ENCODE results near the gene H2AZ2.
"Not testable (repeated sequence)": the region's sequence is repeated elsewhere in the genome, so short reads cannot be mapped to it uniquely, and the experiment has no call there.

H2AZ2 gene

GRCh38 chr7:44811093-44811492, 36.8 kb downstream of the H2AZ2 start:
- DNase-seq, result no peak

- no peak for DNase-seq
These were observed 38.9 kb downstream of the H2AZ2 start for GRCh38 chr7:44808914-44809393.

- DNase-seq, result no peak
These were observed 41.9 kb downstream of the H2AZ2 start for GRCh38 chr7:44805950-44806349.

GRCh38 chr7:44803828-44804519, 43.9 kb downstream of the H2AZ2 start:
- not testable (repeated sequence) for DNase-seq

- DNase-seq, result no peak
These were observed 45.4 kb downstream of the H2AZ2 start for GRCh38 chr7:44802418-44803025.

GRCh38 chr7:44801890-44802289, 46.0 kb downstream of the H2AZ2 start:
- DNase-seq, result no peak

GRCh38 chr7:44799939-44800338, 47.9 kb downstream of the H2AZ2 start:
- DNase-seq, result no peak

GRCh38 chr7:44798649-44799305, 49.1 kb downstream of the H2AZ2 start:
- no peak for DNase-seq

- peak; percentile 63 to 81 for DNase-seq
These were observed 50.3 kb downstream of the H2AZ2 start for GRCh38 chr7:44797329-44798258.

GRCh38 chr7:44796504-44797328, 51.2 kb downstream of the H2AZ2 start, which contains the start of gene PPIA:
TSS of gene PPIA (plus strand) at chr7:44796681. CDS start at chr7:44796725, 44 bp downstream.
- DNase-seq, result peak; percentile 91 to 95

- peak in 1 of 2 experiments; percentile 70 for DNase-seq
These were observed 51.8 kb downstream of the H2AZ2 start for GRCh38 chr7:44796034-44796503.

GRCh38 chr7:44794331-44794730, 53.6 kb downstream of the H2AZ2 start:
- no peak for DNase-seq

- no peak for DNase-seq
These were observed 54.0 kb downstream of the H2AZ2 start for GRCh38 chr7:44793919-44794318.

GRCh38 chr7:44791278-44792219, 56.3 kb downstream of the H2AZ2 start:
- no peak for DNase-seq

- DNase-seq, result no peak
These were observed 57.9 kb downstream of the H2AZ2 start for GRCh38 chr7:44789990-44790389.

- no peak for DNase-seq
These were observed 60.1 kb downstream of the H2AZ2 start for GRCh38 chr7:44787762-44788161.

- no peak for DNase-seq
These were observed 60.8 kb downstream of the H2AZ2 start for GRCh38 chr7:44787041-44787440.

GRCh38 chr7:44785218-44785617, 62.7 kb downstream of the H2AZ2 start:
- not testable (repeated sequence) for DNase-seq

- DNase-seq, result no peak
These were observed 63.5 kb downstream of the H2AZ2 start for GRCh38 chr7:44784364-44784763.

- DNase-seq, result no peak
These were observed 64.5 kb downstream of the H2AZ2 start for GRCh38 chr7:44783407-44783806.
